HG03095 (cell line): ENCODE results near the gene ZNF569.
"Not testable (repeated sequence)": the region's sequence is repeated elsewhere in the genome, so short reads cannot be mapped to it uniquely, and the experiment has no call there.

Experiments
- ATAC-seq: cut with Tn5 transposase; IDR thresholded peaks from one replicate; pipeline ENCODE4 v1.9.1; 2021; ENCODE audit warnings: moderate library complexity; ENCODE audit not compliant: unreplicated experiment

The ZNF569 gene

GRCh38 chr19:37403403-37403802 is 63.8 kb downstream of the ZNF569 start:
- no peak for ATAC-seq

DNA sequence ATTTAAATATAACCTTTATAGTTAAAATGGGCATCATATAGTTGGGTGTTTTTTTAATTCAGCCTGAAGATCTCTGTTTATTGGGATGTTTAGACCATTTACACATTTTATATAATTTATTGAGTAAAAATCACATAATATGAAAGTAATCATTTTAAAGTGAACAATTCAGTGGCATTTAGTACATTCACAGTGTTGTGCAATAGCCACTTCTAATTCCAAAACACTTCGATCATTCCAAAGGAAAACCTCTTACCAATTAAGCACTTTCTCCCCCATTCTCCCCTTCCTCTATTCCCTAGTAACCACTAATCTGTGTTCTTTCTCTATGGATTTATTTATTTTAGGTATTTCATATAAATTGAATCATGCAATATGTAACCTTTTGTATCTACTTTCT is 66.2 kb downstream of the ZNF569 start:
- no peak for ATAC-seq

- ATAC-seq, result not testable (repeated sequence)
Measured at GRCh38 chr19:37391399-37391798, 75.8 kb downstream of the ZNF569 start.

DNA sequence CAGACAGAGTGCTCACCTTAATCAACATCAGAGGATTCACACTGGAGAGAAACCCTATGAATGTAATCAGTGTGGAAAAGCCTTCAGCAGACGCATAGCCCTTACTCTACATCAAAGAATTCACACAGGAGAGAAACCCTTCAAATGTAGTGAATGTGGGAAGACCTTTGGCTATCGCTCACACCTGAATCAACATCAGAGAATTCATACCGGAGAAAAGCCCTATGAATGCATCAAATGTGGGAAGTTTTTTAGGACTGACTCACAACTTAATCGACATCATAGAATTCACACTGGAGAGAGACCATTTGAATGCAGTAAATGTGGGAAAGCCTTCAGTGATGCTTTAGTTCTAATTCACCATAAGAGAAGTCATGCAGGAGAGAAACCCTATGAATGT is 78.0 kb downstream of the ZNF569 start:
- no peak for ATAC-seq

DNA sequence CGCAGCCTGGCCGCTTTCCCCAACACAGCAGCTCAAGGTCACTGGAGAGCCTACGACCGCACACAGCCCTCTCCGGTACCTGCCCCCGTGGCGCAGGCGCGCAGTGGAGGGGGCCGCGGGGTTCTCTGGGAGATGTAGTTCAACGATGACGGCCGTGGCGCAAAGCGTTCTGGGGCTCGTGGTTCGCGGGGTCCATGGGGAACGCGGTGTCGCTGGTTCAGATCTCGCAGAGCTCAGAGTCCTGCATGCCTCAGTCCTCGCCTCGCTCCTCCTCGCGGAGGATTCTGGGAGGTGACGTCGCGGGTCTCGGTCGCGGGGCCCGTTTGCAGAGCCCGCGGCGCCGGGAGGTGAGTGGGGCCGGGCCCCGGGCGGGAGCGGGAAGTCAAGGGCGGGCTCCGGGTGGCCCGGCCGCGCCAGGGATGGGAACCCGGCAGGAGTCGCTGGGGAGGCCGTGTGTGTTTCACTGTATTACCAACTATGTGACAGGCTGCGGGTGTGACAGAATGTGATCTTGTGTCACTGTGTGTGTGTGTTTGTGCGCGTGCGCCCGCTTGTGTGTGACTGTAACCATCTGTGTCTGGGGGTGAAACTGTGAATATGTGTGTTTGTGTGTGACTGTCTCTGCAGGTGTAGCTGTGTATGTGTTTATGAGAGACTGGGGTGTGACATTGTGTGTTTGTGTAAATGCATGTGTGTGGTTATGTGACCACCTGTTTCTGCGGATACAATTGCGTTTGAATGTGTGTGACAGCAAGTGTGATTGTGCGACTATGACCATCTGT is 96.2 kb downstream of the ZNF569 start, which contains the start of gene ZNF527:
ZNF527 (plus strand) TSS at position 220 of the 782 bp plus-strand sequence. CDS start 3,100 bp downstream, outside the sequence.
- peak; percentile 93 for ATAC-seq

DNA sequence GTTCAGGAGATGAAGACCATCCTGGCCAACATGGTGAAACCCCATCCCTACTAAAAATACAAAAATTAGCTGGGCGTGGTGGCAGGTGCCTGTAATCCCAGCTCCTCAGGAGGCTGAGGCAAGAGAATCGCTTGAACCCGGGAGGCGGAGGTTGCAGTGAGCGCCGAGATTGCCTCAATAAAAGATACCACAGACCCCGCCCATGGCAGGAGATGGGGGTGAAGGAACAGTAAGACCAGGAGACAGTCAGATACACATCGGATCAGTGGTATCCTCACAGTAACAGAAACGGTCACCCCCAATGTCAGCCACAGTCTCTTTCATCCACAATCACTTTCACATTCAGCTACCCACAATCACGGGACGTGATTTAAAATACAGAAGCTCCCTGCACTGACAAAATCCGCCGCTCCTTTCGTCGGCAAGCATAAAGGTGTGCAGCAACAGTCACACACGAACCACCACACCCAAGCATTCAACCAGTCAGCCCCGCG is 96.8 kb downstream of the ZNF569 start:
- peak; percentile 11 for ATAC-seq

GRCh38 chr19:37362733-37363132 is 104.5 kb downstream of the ZNF569 start:
- ATAC-seq, result no peak

- no peak for ATAC-seq
Measured at GRCh38 chr19:37361994-37362393, 105.2 kb downstream of the ZNF569 start.
